HepG2 (cell line): ENCODE results near the gene TYW1. TPM values are rescaled to one million over a fixed set of nuclear protein-coding genes. Genes with fewer than 3 reads are reported as not detected.
"Not testable (repeated sequence)": the region's sequence is repeated elsewhere in the genome, so short reads cannot be mapped to it uniquely, and the experiment has no call there.

Experiments used
- FOXP1 ChIP-seq, 2 experiments: fragments of 450-650 bp in 1 of 2; IDR thresholded peaks; 2 replicates each; pipeline ENCODE4 v1.6.1; 2017 to 2018; ENCODE audit warnings: antibody characterized with exemption in 1 of 2
- GABPA ChIP-seq, 2 experiments: IDR thresholded peaks; 2 replicates each; pipeline ENCODE4 v1.6.1; 2011 to 2016; ENCODE audit warnings: low read depth in 2 of 2, low read length in 1 of 2, missing biosample characterization in 1 of 2, missing genetic modification characterization in 1 of 2
- GABPB1 ChIP-seq: IDR thresholded peaks from 2 replicates; pipeline ENCODE4 v1.6.1; 2016; ENCODE audit warnings: mild to moderate bottlenecking, missing genetic modification reagents, moderate library complexity, missing compliant biosample characterization
- IRF2 ChIP-seq: IDR thresholded peaks from 2 replicates; pipeline ENCODE4 v1.6.1; 2018; ENCODE audit warnings: missing genetic modification reagents, missing compliant biosample characterization
- KDM3A ChIP-seq: IDR thresholded peaks from 2 replicates; pipeline ENCODE4 v1.6.1; 2018; ENCODE audit warnings: low read depth, missing compliant biosample characterization
- NCOA2 ChIP-seq: sonication (generic); formaldehyde crosslinking; IDR thresholded peaks from 2 replicates; pipeline ENCODE4 v1.8.0; 2022; ENCODE audit warnings: inconsistent platforms
- NFYC ChIP-seq: IDR thresholded peaks from 2 replicates; pipeline ENCODE4 v1.6.1; 2016; ENCODE audit warnings: missing genetic modification reagents, missing compliant biosample characterization
- POLR2AphosphoS5 ChIP-seq: IDR thresholded peaks from 2 replicates; pipeline ENCODE4 v1.6.1; 2012; ENCODE audit warnings: low read depth, low read length
- TOPORS ChIP-seq: sonication (generic); formaldehyde crosslinking; IDR thresholded peaks from 2 replicates; pipeline ENCODE4 v1.8.0; 2023; ENCODE audit warnings: mild to moderate bottlenecking, missing genetic modification reagents
- ZNF230 ChIP-seq: sonication (generic); formaldehyde crosslinking; IDR thresholded peaks from 2 replicates; pipeline ENCODE4 v1.4.0; 2020; ENCODE audit warnings: mild to moderate bottlenecking, missing genetic modification reagents
- ZNF589 ChIP-seq: sonication (generic); formaldehyde crosslinking; conservative IDR thresholded peaks from 2 replicates; pipeline ENCODE4 v1.8.0; 2022; ENCODE audit warnings: mild to moderate bottlenecking, moderate library complexity, missing genetic modification reagents
- ZNF792 ChIP-seq: IDR thresholded peaks from 2 replicates; pipeline ENCODE4 v1.6.1; 2016
- ZSCAN9 ChIP-seq: IDR thresholded peaks from 2 replicates; pipeline ENCODE4 v1.6.1; 2016; ENCODE audit warnings: borderline replicate concordance
- polyA plus RNA-seq, 8 experiments: library from polyadenylated mRNA; depleted of rRNA in 3 of 8; stranded (reverse) in 7 of 8; unstranded in 1 of 8; fragments of >200 nt; fragmentation: Illumina TruSeq in 4 of 8; extraction: Trizol in 4 of 8; gene quantifications; 2 replicates each; pipeline versions ENCODE4 v1.2.1 to v1.2.3, GENCODE V29; 2011 to 2016; ENCODE audit warnings: low read depth in 4 of 8, missing spikeins in 1 of 8, mixed read lengths in 1 of 8; ENCODE audit not compliant: insufficient read depth in 1 of 8
- total RNA-seq, 5 experiments: library from RNA; depleted of rRNA; stranded (reverse); fragments of >200 nt; fragmentation: Illumina TruSeq; extraction: Trizol; gene quantifications; 2 replicates each; pipeline ENCODE4 v1.2.3, GENCODE V29; 2016; ENCODE audit warnings: low read depth in 1 of 5
- TF ChIP-seq, protein P1 (sequence below): sonication (generic); formaldehyde crosslinking; conservative IDR thresholded peaks from 2 replicates; pipeline ENCODE4 v1.8.0; 2022; ENCODE audit warnings: mild to moderate bottlenecking, moderate library complexity, missing genetic modification reagents
- TF ChIP-seq, protein P2 (sequence below): sonication (generic); formaldehyde crosslinking; IDR thresholded peaks from 2 replicates; pipeline ENCODE4 v1.5.0; 2020; ENCODE audit warnings: mild to moderate bottlenecking, missing genetic modification reagents, borderline replicate concordance
- TF ChIP-seq, protein P3 (sequence below), 2 experiments: sonication (generic) in 1 of 2; formaldehyde crosslinking in 1 of 2; IDR thresholded peaks; 2 replicates each; pipeline versions ENCODE4 v1.4.0 to v1.6.1; 2018 to 2020; ENCODE audit warnings: missing genetic modification reagents in 2 of 2, borderline replicate concordance in 1 of 2, low read depth in 1 of 2, mild to moderate bottlenecking in 1 of 2, missing biosample characterization in 1 of 2
- TF ChIP-seq, protein P4 (sequence below): sonication (generic); formaldehyde crosslinking; IDR thresholded peaks from 2 replicates; pipeline ENCODE4 v1.5.0; 2020; ENCODE audit warnings: missing genetic modification reagents
- TF ChIP-seq, protein P5 (sequence below): IDR thresholded peaks from 2 replicates; pipeline ENCODE4 v1.6.1; 2018; ENCODE audit warnings: missing genetic modification reagents
- TF ChIP-seq, protein P6 (sequence below): sonication (generic); formaldehyde crosslinking; IDR thresholded peaks from 2 replicates; pipeline ENCODE4 v1.8.1; 2023; ENCODE audit warnings: missing genetic modification reagents, mild to moderate bottlenecking, borderline replicate concordance

The TYW1 gene
- total and polyA plus RNA-seq, 2 of the 13 experiments (the other 11 are each of a cell fraction or from before 2014, with no cell fraction given), result 8.6 to 17.6 TPM

DNA sequence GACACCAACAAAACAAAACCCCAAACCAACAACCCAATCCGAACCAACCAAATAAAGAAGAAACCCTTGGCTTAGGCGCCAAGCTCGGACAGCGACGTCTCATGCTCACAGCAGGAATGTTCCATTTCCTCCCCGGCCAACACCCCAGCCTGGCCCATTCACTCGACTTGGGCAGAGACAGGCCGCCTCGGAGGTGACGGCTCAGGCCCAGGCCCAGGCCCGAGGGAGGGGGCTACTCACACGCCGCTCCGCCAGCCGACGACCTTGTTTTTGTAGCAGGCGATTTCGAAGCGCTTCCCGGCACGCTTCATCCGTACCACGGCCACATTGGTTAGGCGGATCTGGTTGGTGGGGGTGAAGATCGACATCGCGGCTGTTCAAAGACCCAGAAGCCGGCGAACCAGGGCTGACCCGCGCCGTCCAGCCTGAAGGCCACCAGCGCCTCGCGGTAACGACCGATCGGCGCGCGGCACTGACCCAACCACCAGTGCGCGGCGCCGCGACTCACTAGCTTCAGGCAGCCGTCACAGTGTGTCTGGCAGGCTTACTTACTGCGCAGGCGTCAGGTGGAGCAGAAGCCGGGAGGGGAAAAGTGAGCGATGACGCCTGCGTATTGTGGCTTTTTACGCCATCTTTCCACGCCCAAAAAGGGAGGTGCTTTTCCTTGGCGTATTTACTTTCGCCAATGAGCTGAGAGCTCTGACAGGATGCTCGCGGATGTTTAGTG, 1.4 kb upstream of the TYW1 start, which contains the start of gene SBDS (continued):
- not testable (repeated sequence) for TF ChIP-seq FOXP1 (IDR thresholded peaks at IDR 0.05)
- TF ChIP-seq FOXP1 (CRISPR knock-in tag; IDR thresholded peaks at IDR 0.05) (peak; percentile 34; the same call in 1 of the 2 replicates), GABPA (IDR thresholded peaks at IDR 0.05; ENCODE audit: low read depth, low read length) (peak; percentile 66; the same call in 1 of the 2 replicates), GABPA (CRISPR knock-in tag; IDR thresholded peaks at IDR 0.05; ENCODE audit: low read depth) (peak; percentile 92), ZNF230 (CRISPR knock-in tag) (peak; percentile 43; the same call in 1 of the 2 replicates), KDM3A (peak; percentile 62; the same call in 1 of the 2 replicates), ZNF589 (CRISPR knock-in tag) (0 out of 2 replicates have a peak, but pooled peaks have one; percentile 30), NFYC (CRISPR knock-in tag) (peak; percentile 81), ZNF792 (CRISPR knock-in tag) (0 out of 2 replicates have a peak, but pooled peaks have one; percentile 35), NCOA2 (CRISPR knock-in tag) (peak; percentile 34; the same call in 1 of the 2 replicates), GABPB1 (CRISPR knock-in tag) (peak; percentile 89), TOPORS (CRISPR knock-in tag) (0 out of 2 replicates have a peak, but pooled peaks have one; percentile 67), IRF2 (CRISPR knock-in tag) (peak; percentile 57), POLR2AphosphoS5 (peak; percentile 76), ZSCAN9 (CRISPR knock-in tag) (peak; percentile 33; the same call in 1 of the 2 replicates)
- TF ChIP-seq, protein P1, sequence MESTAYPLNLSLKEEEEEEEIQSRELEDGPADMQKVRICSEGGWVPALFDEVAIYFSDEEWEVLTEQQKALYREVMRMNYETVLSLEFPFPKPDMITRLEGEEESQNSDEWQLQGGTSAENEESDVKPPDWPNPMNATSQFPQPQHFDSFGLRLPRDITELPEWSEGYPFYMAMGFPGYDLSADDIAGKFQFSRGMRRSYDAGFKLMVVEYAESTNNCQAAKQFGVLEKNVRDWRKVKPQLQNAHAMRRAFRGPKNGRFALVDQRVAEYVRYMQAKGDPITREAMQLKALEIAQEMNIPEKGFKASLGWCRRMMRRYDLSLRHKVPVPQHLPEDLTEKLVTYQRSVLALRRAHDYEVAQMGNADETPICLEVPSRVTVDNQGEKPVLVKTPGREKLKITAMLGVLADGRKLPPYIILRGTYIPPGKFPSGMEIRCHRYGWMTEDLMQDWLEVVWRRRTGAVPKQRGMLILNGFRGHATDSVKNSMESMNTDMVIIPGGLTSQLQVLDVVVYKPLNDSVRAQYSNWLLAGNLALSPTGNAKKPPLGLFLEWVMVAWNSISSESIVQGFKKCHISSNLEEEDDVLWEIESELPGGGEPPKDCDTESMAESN (CRISPR knock-in tag), result peak; percentile 76
- TF ChIP-seq, protein P2, sequence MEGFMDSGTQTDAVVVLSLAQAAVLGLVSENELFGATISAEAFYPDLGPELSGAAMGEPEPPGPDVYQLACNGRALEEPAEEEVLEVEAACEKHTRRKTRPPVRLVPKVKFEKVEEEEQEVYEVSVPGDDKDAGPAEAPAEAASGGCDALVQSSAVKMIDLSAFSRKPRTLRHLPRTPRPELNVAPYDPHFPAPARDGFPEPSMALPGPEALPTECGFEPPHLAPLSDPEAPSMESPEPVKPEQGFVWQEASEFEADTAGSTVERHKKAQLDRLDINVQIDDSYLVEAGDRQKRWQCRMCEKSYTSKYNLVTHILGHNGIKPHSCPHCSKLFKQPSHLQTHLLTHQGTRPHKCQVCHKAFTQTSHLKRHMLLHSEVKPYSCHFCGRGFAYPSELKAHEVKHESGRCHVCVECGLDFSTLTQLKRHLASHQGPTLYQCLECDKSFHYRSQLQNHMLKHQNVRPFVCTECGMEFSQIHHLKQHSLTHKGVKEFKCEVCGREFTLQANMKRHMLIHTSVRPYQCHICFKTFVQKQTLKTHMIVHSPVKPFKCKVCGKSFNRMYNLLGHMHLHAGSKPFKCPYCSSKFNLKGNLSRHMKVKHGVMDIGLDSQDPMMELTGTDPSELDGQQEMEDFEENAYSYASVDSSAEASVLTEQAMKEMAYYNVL, result 0 out of 2 replicates have a peak, but pooled peaks have one; percentile 48
- TF ChIP-seq, protein P3, sequence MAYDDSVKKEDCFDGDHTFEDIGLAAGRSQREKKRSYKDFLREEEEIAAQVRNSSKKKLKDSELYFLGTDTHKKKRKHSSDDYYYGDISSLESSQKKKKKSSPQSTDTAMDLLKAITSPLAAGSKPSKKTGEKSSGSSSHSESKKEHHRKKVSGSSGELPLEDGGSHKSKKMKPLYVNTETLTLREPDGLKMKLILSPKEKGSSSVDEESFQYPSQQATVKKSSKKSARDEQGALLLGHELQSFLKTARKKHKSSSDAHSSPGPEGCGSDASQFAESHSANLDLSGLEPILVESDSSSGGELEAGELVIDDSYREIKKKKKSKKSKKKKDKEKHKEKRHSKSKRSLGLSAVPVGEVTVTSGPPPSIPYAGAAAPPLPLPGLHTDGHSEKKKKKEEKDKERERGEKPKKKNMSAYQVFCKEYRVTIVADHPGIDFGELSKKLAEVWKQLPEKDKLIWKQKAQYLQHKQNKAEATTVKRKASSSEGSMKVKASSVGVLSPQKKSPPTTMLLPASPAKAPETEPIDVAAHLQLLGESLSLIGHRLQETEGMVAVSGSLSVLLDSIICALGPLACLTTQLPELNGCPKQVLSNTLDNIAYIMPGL (CRISPR knock-in tag; IDR thresholded peaks at IDR 0.05; ENCODE audit: borderline replicate concordance in 1 of 2, low read depth in 1 of 2), result peak; percentile 61 to 90; a peak in 3 of 4 replicates
- TF ChIP-seq, protein P4, sequence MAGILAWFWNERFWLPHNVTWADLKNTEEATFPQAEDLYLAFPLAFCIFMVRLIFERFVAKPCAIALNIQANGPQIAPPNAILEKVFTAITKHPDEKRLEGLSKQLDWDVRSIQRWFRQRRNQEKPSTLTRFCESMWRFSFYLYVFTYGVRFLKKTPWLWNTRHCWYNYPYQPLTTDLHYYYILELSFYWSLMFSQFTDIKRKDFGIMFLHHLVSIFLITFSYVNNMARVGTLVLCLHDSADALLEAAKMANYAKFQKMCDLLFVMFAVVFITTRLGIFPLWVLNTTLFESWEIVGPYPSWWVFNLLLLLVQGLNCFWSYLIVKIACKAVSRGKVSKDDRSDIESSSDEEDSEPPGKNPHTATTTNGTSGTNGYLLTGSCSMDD, result 0 out of 2 replicates have a peak, but pooled peaks have one; percentile 7
- TF ChIP-seq, protein P5, sequence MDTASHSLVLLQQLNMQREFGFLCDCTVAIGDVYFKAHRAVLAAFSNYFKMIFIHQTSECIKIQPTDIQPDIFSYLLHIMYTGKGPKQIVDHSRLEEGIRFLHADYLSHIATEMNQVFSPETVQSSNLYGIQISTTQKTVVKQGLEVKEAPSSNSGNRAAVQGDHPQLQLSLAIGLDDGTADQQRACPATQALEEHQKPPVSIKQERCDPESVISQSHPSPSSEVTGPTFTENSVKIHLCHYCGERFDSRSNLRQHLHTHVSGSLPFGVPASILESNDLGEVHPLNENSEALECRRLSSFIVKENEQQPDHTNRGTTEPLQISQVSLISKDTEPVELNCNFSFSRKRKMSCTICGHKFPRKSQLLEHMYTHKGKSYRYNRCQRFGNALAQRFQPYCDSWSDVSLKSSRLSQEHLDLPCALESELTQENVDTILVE, result peak; percentile 49; the same call in 1 of the 2 replicates
- TF ChIP-seq, protein P6, sequence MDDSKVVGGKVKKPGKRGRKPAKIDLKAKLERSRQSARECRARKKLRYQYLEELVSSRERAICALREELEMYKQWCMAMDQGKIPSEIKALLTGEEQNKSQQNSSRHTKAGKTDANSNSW (CRISPR knock-in tag), result peak; percentile 58; the same call in 1 of the 2 replicates
